Stomach smooth muscle (tissue), 2 donors: Measurements from ENCODE around the gene PRMT9.

Experiments
- H3K27ac ChIP-seq: one replicate; pipeline ENCODE4 v1.7.0; 2013; ENCODE audit warnings: mild to moderate bottlenecking, low read length, inconsistent platforms
- H3K27me3 ChIP-seq, 2 donors: one replicate each; pipeline ENCODE4 v1.7.0; 2013; ENCODE audit warnings: low read length in 2 of 2; ENCODE audit not compliant: insufficient read depth in 2 of 2, control insufficient read depth in 1 of 2
- H3K36me3 ChIP-seq, 2 donors: one replicate each; pipeline ENCODE4 v1.7.0; 2013; ENCODE audit warnings: low read length in 2 of 2; ENCODE audit not compliant: control insufficient read depth in 2 of 2, insufficient read depth in 2 of 2
- H3K4me1 ChIP-seq: one replicate; pipeline ENCODE4 v1.7.0; 2013; ENCODE audit warnings: low read length; ENCODE audit not compliant: control insufficient read depth, insufficient read depth
- H3K4me3 ChIP-seq, 2 donors: one replicate each; pipeline ENCODE4 v1.7.0; 2013; ENCODE audit warnings: low read length in 2 of 2
- H3K9ac ChIP-seq, 2 donors: one replicate each; pipeline ENCODE4 v1.7.0; 2013; ENCODE audit warnings: low read length in 2 of 2, mild to moderate bottlenecking in 1 of 2
- H3K9me3 ChIP-seq, 2 donors: one replicate each; pipeline ENCODE4 v1.7.0; 2013; ENCODE audit warnings: low read length in 2 of 2; ENCODE audit not compliant: control insufficient read depth in 2 of 2
- donor health status: healthy.
- donor health status: Pancreatic carcinoma.

PRMT9 gene

DNA sequence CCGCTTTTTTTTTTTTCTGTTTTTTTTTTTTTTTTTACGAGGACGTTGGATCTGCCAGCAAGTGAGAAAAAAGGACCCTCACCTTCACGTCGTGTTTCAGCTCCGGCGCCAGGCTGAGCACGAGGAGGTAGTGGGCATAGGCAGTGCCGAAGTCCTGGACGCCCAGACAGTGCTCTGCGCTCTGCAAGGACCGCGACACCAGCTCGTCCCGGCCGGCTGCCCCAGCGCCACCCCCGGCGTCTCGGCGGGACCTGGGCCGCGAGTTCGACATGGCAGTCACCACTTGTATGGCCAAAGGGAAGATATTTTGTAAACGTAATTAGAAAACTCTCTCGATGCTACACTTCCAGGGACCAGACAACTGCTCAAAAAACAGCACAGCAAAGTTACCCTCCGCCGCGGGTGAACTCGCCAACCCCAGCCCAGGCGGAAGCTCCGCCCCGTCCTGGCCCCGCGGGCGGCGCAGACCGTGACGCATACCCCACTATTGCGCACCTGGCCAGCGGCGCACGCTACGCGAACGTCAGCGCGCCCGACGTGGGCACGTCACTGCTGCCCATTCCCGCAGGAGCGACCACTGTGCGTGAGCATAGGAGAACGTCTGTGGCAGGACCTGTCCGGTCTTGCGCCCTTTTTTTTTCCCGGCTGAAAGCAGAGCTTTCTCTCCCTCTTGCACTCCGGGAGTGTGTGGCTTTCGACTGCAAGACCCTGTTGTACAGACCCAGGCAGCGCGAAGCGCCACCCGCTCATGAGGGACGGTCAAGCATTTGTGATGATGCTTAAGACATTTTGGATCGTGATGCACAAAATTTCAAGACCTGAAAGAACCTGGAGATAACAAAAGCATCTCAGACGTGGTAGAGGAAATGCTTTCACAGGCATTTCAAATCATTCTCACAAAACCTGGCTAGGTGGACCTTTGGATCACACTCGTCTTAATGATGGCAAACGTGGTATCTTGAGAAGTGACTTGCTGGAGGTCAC lies at the start of gene PRMT9:
TSS of gene PRMT9 (minus strand) at position 447 of the 984 bp plus-strand sequence. CDS start at position 271, 176 bp downstream.
- Histone ChIP-seq H3K9ac (peak within 1 kb of the TSS; percentile 56 to 96), H3K9me3 (no peaks in the 10 kb centered on the region), H3K27me3 (no peaks in the 10 kb centered on the region), H3K27ac (peak within 1 kb of the TSS; percentile 87), H3K4me1 (peaks cover 7% of the 10 kb centered on the region), H3K4me3 (peak within 1 kb of the TSS; percentile 79 to 94), H3K36me3 (peaks cover 0 to 1% of the 10 kb centered on the region in 2 donors)

DNA sequence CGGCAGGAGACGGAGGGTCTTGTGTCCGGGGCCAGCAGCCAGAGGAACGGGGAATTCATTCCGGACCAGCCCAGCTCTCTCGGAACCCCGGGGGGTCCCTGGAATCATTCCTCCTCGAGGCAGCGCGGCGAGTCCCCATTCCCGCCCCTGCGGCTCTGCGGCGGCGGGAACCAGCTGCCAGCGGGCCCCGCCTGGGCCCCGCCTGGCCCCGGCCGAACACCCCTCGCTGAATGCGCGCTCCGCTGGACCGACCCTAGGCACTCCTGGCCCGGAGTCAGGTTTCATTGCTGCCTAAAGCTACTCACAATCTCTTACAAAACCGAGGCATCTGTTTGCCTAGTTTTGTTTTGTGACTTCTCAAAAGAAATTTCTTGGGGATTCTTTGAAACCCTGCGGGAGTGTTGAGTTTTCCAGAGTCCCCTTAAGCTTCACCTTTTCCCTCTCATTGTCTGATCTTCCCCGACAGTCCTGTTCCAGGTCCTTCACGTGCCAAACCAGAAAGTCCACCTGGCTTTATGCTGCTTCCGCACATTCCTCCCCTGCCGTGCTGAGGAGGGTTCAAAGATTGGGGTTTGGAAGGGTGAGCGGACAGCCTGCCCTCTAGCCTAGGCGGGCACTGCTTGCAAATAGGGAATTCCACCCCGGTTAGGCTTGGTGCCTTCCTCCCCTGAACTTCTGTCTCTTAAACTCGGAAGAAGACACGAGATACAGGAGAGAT lies 48.7 kb upstream of the PRMT9 start:
- H3K4me1 ChIP-seq, result peaks cover 13% of the 10 kb centered on the region
- H3K36me3 ChIP-seq, result no peaks in the 10 kb centered on the region
- peak overlapping the region; percentile 97 to 98 for H3K4me3 ChIP-seq
- peak overlapping the region; percentile 90 for H3K27ac ChIP-seq
- peak overlapping the region; percentile 93 for H3K9ac ChIP-seq
- H3K9me3 ChIP-seq, result no peaks in the 10 kb centered on the region
- no peaks in the 10 kb centered on the region for H3K27me3 ChIP-seq

DNA sequence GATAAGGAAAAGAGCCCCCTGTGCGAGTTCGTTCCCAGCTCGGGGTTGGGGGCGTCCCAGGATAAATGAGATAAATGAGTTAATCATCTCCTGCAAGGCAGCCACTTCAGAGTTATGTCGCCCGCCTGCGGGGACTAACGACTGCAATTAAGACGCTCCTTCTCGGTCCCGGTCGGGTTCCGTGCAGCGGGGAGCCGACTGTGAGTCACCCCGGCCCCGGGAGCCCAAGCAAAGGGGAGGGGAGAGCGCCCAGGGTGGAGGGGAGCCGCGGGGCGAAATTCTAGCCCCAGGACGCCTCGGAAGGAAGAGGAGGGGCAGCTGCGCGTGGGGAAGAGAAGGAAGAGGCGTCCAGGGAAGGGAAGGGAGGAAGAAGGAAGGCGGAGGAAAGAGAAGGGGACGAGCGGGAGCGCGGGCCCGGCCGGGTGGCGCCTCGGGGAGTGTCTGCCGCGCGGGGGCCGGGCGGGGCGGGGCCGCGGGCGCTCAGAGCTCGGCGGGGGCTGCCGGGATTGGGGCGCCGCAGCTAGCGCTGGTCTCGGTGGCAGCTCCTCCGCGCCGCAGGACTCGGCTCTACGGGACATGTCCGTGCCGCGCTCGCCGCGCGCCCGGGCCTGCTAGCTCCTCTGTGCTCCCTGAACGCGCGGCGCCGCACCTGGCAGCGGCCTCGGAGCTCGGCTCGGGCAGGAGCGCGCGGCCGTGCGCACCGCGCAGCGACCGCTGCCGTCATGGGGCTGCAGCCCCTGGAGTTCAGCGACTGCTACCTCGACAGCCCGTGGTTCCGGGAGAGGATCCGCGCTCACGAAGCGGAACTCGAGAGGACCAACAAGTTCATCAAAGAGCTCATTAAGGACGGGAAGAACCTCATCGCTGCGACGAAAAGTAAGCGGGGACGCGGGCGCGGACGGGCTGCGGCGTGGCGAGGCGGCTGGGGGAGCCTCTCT lies 47.9 kb upstream of the PRMT9 start, which contains the start of gene ARHGAP10:
TSS of gene ARHGAP10 (plus strand) at position 509 of the 938 bp plus-strand sequence. CDS start at position 723, 214 bp downstream.
- Histone ChIP-seq H3K27ac (peak within 1 kb of the TSS; percentile 90), H3K36me3 (no peaks in the 10 kb centered on the region), H3K27me3 (no peaks in the 10 kb centered on the region), H3K9ac (peak within 1 kb of the TSS; percentile 93), H3K9me3 (no peaks in the 10 kb centered on the region), H3K4me3 (peak within 1 kb of the TSS; percentile 97 to 98), H3K4me1 (peaks cover 12% of the 10 kb centered on the region)

DNA sequence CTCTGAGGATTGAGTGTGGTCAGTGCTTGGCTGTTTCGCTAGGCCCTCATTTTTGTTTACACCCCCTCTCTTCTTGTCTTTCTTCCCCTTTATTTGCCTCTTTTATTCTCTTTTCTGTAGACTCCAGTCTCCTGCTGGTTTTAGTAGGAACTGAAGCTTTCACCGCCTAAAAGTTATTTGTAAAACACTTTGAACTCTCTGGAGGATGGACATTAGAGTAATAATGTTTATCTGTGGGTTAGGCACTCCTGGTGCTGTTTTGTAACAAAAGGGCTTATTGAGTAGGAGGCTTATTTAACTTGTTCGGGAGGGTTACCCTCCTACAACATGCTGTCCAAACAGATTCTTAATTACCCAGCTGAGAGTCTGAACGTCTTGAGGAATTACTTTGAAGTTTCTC lies 46.4 kb upstream of the PRMT9 start:
- no peak overlapping the region for H3K27ac ChIP-seq
- H3K27me3 ChIP-seq, result no peaks in the 10 kb centered on the region
- H3K4me1 ChIP-seq, result peaks cover 8% of the 10 kb centered on the region
- H3K4me3 ChIP-seq, result no peak overlapping the region
- no peaks in the 10 kb centered on the region for H3K36me3 ChIP-seq
- H3K9me3 ChIP-seq, result no peaks in the 10 kb centered on the region
- no peak overlapping the region for H3K9ac ChIP-seq

DNA sequence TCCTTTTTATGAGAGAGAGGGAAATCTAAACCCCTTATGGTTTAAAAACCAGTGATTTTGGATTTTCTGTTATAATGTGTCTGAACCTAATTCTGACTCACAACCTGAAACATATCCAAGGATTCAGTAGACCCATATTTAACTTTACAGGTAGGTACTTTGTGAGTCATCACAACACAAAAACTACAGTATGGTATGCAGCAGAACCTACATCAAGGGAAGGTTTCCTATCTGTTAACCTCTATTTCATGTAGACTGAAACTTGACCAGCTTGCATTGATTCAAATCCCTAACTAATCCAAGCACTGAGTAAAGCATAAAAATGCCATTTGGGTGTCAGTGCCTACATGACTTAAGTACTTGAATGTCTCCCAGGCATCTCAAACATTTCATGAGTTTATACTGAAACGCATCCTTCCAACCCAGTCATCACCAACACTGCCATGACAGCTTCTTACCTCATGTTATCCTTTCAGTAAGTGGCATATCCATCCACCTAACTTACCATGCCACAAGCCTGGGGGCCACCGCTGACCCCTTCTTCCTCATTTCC lies 43.6 kb upstream of the PRMT9 start:
- no peaks in the 10 kb centered on the region for H3K36me3 ChIP-seq
- H3K9me3 ChIP-seq, result no peaks in the 10 kb centered on the region
- H3K4me3 ChIP-seq, result no peak overlapping the region
- peaks cover 2% of the 10 kb centered on the region for H3K4me1 ChIP-seq
- H3K9ac ChIP-seq, result no peak overlapping the region
- no peak overlapping the region for H3K27ac ChIP-seq
- no peaks in the 10 kb centered on the region for H3K27me3 ChIP-seq

DNA sequence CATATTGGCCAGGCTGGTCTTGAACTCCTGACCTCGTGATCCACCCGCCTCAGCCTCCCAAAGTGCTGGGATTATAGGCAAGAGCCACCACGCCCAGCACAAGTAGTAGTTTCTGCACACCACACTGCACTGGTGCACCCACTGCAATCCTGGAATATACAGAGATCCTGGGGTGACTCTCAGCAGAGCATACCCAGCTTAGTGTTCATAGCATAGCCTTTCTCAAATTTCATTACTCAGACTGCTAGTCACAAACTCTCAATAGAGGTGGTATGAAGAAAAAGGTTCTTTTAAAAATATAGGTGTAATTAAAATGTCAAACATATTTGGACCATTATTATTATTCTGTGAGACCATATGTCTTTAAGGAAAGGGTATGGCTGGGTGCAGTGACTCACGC lies 41.7 kb upstream of the PRMT9 start:
- Histone ChIP-seq H3K4me3 (no peak overlapping the region), H3K9ac (no peak overlapping the region), H3K4me1 (no peaks in the 10 kb centered on the region), H3K9me3 (no peaks in the 10 kb centered on the region), H3K36me3 (no peaks in the 10 kb centered on the region), H3K27me3 (no peaks in the 10 kb centered on the region), H3K27ac (no peak overlapping the region)

DNA sequence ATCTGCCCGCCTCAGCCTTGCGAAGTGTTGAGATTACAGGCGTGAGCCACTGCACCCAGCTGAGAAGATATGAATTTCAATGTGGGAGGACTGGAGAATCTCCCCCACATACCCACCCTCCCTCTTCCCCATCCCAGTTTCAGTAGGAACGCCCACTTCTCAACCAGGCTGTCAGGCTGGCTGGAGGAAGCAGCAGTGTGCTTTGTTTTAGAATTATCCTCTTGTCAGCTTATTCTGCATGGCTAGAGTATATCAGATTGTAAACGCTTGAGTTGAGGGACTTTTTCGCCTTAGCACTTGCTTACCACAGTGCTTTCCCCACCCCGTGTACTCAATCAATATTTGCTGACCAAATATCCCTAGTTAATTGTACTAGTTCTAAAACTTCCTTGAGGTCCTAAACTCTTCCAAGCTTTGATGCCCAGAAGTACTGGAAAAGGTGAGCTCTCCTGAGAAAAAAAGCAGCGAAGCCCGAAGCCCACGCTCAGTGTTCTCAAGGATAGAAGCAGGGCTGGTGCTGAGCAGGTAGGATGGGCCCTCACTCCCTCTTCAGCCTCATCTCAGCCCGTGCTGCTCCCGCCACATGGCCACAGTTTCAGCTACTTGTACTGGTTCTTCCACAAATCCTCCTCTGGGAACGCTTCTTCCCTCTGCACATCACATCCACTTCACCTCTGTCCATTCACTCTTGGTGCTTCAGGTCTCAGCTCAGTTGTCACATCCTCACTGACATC lies 40.7 kb upstream of the PRMT9 start:
- H3K9ac ChIP-seq, result no peak overlapping the region
- no peaks in the 10 kb centered on the region for H3K9me3 ChIP-seq
- no peaks in the 10 kb centered on the region for H3K36me3 ChIP-seq
- no peak overlapping the region for H3K27ac ChIP-seq
- H3K4me1 ChIP-seq, result no peaks in the 10 kb centered on the region
- H3K4me3 ChIP-seq, result no peak overlapping the region
- no peaks in the 10 kb centered on the region for H3K27me3 ChIP-seq

DNA sequence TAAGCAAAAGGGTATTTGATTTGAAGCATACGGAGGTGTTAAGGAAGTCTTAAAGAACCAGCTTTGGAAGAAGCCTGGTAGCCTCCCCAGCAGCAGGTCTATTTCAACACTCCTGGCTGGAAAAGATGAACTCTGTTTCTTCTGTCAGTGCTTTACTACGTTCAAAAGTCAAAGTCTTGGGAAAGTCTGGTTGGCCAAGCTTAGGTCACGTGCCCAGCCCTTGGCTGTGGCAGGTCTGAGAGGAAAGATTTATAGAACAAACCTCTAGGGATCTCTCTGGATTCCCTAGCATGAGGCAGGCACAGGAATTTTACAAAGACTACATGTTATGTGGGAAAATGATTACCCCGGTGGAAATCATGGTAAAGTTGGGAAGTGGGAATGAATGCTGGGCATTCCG lies 39.4 kb upstream of the PRMT9 start:
- no peaks in the 10 kb centered on the region for H3K36me3 ChIP-seq
- H3K27me3 ChIP-seq, result no peaks in the 10 kb centered on the region
- H3K9me3 ChIP-seq, result no peaks in the 10 kb centered on the region
- no peaks in the 10 kb centered on the region for H3K4me1 ChIP-seq
- no peak overlapping the region for H3K9ac ChIP-seq
- no peak overlapping the region for H3K27ac ChIP-seq
- no peak overlapping the region for H3K4me3 ChIP-seq

DNA sequence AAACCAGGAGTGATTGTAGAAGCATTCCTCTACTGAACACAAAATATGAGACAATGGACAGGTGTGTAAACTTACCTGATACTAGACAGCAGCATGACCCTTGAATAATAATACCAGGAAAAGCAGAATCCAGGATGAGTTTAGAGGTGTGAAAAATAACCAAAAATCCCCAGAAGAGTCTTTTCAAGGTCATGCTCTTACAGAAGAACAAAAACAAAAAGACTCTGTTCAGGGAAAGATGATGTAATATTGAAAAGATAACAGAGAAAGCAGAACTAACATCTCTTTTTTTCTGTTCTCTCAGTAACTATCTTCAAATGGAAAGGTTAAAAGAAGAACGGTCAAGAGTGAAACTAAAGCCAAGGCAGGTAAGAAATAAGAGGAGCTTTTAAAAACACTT lies 33.9 kb upstream of the PRMT9 start:
- Histone ChIP-seq H3K27me3 (no peaks in the 10 kb centered on the region), H3K4me3 (no peak overlapping the region), H3K9ac (no peak overlapping the region), H3K9me3 (no peaks in the 10 kb centered on the region), H3K27ac (no peak overlapping the region), H3K36me3 (no peaks in the 10 kb centered on the region), H3K4me1 (no peaks in the 10 kb centered on the region)
